ENCODE data around the gene CYP3A4. TPM values are rescaled to one million over a fixed set of nuclear protein-coding genes. Genes with fewer than 3 reads are reported as not detected.
"Not testable (repeated sequence)": the region's sequence is repeated elsewhere in the genome, so short reads cannot be mapped to it uniquely, and the experiment has no call there.

CYP3A4 gene
- not detected for total RNA-seq

DNA sequence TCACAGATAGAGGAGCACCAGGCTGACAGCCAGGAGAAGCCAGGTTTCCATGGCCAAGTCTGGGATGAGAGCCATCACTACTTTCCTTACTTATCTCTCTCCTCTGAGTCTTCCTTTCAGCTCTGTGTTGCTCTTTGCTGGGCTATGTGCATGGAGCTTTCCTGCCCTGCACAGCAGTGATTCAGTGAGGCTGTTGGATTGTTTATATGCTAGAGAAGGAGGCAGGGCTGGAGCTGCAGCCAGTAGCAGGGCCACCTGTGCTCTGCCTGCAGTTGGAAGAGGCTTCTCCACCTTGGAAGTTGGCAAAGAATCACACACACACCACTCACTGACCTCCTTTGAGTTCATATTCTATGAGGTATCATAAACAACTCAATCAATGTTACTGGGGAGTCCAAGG, at the start of gene CYP3A4:
Gene CYP3A4 (minus strand): TSS at position 178 of the 400 bp plus-strand sequence. CDS start 103 bp downstream, at position 75.
- ChIA-PET CTCF (no interaction called here), POLR2A (no interaction called here)

DNA sequence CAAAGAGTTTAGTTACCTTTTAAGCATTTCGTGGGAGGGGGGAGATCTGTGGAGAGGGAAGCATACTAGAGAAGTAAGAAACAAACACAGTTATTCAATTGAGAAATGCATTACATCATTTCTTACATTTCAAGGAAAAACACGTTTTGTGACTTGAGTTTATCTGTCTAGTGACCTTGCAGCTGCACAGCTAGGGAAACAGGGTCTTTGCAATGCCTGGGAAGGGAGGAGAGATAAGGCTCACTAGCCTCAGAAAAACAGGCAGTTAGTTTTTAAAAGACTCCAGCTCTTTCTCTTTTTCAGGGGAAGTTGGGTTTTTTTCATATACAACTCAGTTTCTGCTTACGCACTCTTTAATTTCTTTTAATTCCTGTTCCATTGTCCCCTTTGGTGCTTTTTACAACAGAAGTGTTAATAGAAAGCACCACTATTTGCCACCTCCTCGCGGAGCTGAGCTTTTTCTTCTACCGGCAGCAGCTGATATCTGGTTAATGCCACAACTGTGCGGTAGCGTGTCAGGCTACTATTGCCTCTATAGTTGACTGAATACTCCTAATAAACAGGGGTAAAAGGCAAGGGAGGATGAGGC, 49.4 kb upstream of the CYP3A4 start:
- ChIA-PET POLR2A (no interaction called here), CTCF (no interaction called here)

DNA sequence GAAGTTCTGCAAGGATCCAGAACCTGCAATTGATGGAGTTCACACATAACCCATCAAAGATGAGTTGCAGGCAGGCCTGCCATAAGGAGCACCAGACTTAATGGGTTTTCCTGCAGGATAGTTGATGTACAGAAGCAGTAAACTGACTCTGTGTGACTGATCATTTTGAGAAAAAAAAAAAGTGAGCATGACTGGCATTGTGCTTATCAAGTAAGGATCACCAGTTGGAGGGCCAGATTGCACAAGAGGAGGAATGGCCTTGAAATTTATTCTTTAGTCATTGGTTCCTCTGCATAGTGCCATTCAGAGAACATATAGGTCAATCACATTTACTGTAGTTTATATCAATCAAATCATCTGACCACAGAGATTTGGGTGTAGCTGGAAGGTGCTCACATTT, 47.6 kb upstream of the CYP3A4 start:
- POLR2A ChIA-PET, result no interaction called here
- CTCF ChIA-PET, result no interaction called here

DNA sequence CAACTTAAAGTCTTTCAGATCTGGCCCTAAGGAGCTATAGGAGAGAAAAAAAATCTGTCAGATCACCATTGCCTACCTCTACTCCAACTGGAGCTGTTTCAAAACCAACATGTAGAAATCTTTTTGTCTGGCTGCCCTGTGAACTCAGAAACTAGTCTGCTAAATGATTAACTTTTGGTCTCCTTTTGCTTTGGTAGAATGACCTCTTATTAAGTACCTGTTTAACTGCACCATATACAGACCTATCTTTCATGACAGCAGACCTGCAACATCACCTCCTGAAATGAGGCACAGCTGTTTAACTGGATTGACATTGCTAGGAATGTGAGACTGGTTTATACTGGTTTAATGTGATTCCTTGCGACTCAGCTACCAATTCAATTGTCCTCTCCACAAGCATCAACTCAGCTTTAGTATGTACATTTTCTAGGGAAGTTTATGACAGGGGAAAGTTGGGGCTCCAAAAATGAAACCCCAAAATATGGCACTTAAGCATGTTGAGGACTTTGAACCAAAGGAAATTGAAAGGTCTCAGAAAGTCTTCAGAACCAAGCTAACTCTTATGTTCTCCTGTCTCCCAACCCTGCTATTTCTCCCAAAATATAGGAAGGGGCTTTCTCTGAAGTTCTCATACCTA, 45.7 kb upstream of the CYP3A4 start:
- ChIA-PET CTCF (no interaction called here), POLR2A (no interaction called here)

DNA sequence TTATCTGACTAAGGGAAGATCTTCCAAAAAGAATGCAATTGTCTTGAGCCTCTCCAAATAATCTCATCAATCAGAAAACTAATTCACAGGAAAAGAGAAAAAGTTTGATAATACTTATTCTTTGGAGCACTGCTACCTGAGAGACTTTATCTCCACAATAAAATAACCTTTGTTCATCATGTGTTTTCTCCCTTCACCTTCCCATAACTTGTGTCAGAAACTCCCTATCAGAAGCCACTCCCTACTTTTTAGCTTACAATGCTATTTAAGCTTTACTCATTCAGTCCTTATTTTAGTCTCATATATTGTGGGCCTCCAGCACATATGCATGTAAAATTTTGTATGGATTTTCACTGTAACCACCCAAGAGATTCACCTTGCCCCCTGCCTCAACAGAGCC, 44.8 kb upstream of the CYP3A4 start:
- ChIA-PET CTCF (no interaction called here), POLR2A (no interaction called here)

DNA sequence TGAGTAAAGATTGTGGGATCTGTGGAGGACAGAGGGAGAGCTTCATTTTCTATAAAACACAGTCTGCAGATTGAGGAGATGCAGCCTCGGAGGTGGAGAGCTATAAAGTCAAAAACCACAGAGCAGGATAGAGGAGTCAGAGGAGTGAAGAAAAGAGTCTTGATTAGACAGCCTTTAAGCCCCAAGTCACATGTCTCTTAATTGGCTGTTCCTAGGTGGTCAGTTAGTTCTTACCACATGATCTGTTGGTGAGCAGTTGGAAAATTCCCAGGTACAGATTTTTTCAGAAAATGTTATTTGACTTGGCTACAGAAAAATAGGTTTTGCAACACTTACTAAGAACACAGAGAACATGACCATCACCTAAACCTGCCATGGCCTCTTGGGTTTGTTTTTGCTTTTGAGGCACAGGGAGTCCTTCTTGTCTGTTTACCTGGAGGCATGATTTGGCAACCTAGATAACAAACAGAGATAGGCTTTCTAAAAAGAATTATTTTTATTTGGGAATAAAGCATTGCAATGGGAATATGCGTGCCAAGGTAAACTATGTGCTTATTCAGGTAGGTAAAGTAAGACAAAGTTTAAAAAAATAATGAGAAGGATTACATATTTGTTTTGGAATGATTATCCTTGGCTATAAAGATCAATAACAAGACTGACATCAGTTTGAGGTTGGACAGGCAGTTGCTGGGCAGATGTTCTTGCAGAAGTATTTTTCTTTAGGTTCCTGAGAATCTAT, 43.2 kb upstream of the CYP3A4 start:
- POLR2A ChIA-PET, result no interaction called here

DNA sequence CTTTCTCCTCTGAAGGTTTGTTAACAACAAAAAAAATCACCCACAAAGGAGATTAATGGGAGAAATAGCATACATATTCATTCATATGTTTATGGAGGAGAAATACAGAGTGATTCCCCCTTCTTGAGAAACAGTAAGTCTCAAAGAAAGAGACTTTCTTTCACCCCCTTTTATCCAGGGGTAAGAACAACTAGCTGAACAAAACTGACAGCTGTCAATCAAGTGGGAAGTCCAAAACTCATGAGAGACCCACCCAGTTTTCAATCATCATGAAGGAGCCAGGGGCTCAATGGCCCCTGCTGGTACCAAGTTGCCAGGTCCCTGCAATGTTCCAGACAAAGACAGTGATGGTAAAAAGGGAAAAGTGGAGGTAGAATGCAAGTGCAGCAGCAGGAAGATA, 41.9 kb upstream of the CYP3A4 start:
- CTCF ChIA-PET, result no interaction called here
- POLR2A ChIA-PET, result no interaction called here

More for the DNA sequence above, 43.2 kb upstream of the CYP3A4 start:
- CTCF ChIA-PET, result no interaction called here

DNA sequence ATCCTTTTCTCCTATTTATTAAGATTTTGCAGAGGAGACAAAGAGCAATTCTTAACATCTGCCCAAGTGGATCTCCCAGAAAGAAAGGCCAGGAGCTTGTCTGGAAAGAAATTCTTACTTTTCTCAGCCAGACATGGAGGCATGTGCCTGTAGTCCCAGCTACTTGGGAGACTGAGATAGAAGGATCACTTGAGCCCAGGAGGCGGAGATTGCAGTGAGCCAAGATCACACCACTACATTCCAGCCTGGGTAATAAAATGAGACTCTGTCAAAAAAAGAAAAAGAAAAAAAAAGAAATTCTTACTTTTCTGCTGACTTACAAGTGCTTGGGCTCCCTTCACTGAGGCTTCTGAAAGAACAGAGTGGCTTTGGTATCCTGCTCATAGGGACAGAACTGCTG, 41.5 kb upstream of the CYP3A4 start:
- CTCF ChIA-PET, result no interaction called here
- POLR2A ChIA-PET, result no interaction called here

DNA sequence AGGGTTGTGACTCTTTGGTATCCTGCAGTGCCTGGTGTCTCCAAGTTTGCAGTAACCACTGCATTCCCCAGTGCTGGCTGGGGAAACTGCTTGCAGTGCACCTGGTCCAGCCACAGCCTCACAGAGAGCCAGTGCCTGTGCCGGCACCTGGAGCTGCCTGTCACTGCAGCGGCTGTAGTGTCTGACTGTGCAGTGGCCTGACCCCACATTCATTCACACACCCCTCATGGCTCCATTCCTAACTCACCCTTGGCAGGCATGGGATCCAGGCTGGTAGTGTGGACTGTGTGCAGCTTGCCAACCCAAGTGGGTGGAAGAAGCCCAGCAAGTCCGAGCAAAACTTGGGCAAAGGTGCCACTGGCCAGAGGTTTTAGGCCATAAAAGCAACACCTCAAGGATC, 40.1 kb upstream of the CYP3A4 start:
- ChIA-PET CTCF (no interaction called here), POLR2A (no interaction called here)

DNA sequence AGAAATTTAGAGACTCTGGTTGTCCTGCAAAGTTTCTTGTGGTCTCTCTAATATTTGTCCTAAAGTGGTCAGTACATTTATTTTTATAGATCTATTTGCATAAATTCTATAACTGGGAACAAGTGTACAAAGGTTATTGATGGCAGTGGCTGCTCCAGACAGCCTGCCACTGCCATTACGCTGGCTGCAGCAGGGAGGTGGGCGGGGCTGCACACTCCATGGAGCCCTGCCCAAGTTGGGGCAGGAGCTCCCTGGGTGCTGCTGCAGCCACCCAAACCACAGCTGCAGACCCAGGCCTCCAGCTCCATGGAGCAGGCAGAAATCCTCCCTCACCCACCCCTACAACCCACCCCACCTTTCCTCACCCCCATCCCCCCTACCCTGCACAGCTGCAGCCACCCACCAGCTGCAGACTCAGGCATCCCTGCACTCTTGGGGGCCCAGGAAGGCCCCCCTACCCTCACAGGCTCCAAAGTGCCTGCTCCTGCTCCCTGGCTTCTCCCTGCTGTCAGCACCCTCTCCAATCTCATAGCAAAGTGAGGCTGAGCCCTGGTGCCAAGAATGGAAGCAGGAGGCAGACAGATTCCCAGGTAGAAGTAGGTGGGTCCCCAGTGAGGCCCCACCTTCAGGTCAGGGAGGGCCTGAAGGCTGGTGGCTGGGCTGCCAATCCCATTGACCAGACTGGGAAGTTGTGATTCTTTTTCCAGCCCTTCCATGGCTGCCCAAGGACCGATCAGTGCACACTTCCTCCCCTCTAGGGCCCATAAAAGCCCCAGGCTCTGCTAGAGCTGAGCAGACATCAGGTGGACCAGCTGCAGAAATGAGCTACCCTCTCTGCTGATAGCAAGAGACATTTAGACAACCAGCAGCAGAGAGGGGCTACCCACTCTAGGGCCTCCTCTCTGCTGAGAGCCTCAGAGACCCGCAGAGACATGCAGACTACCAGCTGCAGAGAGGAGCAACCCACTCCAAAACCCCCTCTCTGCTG, 39.0 kb upstream of the CYP3A4 start:
- POLR2A ChIA-PET, result no interaction called here
- CTCF ChIA-PET, result no interaction called here

DNA sequence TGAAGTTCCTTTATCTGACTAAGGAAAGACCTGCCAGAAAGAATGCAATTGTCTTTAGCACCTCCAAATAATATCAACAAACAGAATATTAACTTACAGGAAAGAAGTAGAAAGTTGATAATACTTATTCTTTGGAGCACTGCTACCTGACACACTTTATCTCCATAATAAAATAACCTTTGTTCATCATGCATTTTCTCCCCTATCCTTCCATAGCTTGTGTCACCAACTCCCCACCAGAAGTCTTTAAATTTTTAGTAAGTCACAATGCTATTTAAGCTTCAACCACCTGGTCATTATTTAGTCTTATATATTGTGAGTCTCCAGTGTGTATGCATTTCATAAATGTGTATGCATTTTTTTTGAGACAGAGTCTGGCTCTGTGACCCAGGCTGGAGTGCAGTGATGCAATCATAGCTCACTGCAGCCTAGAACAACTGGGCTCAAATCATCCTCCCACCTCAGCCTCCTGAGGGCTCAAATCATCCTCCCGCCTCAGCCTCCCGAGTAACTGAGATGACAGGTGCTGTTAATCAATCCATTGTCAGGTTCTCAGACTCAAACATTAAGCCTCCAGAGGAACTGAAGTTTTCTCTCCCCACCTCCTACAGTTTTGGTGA, 36.5 kb upstream of the CYP3A4 start:
- ChIA-PET CTCF (no interaction called here), POLR2A (no interaction called here)

DNA sequence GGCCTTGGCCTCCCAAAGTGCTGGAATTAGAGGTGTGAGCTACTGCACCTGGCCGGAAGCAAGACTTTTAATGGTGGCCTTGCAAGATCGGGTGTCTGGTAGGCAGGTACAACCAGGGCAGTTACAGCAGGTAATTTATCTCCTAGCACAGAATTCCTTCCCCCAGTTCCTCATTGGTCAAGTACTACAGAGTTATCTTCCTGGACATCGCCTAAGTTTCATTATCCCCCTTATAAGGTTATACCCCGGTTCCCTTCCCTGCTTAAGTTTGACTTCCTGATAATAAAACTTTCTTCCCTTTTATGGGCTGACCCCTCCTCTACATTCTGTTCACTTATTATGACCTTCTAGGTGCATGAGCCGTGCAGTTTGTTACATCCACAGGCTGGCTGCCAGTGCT, 24.8 kb upstream of the CYP3A4 start:
- ChIA-PET POLR2A (no interaction called here), CTCF (interaction anchor here (0.7 kb wide), 1 partner anchor 582 kb away, joined by 3 read pairs; no protein-coding TSS in a partner anchor)

DNA sequence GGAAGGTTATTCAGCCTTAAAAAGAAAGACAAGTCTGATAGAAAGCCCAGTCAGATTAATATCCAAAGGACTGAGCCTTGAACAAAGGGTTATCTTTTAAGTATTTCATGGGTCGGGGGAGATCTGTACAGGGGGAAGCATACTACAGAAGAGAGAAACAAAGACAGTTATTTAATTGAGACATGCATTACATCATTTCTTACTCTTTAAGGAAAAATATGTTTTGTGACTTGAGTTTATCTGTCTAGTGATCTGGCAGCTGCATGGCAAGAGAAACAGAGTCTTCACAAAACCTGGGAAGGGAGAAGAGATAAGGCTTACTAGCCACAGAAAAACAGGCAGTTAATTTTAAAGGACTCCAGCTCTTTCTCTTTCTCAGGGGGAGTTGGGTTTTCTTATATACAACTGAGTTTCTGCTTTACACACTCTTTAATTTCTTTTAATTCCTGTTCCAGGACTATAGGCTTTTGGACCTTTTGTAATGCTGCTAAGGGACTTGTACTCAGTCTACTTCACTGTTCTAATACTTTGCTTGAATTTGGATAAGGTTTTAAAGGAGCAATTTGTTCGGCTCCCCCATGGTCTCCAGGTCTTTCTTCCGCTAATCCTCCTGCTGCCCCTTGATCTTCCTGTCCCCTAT, 23.0 kb upstream of the CYP3A4 start:
- ChIA-PET POLR2A (no interaction called here), CTCF (no interaction called here)

DNA sequence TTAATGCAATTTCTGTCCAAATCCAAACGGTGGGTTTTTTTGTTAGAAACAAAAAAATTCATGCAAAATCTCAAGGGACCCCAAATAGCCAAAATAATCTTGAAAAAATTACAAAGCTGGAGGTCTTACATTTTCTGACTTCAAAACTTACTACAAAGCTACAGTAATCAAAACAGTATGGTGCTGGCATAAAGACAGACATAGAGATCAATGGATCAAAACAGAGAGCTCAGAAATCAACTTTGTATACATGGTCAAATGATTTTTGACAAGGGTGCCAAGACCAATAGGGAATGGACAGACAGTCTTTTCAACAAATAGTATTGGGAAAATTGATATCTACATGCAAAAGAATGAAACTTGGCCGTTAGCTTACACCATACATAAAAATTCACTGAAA, 21.7 kb upstream of the CYP3A4 start:
- ChIA-PET POLR2A (no interaction called here), CTCF (no interaction called here)

DNA sequence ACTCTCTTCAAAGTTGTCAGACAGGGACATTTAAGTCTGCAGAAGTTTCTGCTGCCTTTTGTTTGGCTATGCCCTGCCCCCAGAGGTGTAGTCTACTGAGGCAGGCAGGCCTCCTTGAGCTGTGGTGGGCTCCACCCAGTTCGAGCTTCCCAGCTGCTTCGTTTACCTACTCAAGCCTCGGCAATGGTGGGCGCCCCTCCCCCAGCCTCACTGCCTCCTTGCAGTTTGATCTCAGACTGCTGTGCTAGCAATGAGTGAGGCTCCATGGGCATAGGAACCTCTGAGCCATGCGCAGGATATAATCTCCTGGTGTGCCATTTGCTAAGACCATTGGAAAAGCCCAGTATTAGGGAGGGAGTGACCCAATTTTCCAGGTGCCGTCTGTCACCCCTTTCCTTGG, 19.1 kb upstream of the CYP3A4 start:
- CTCF ChIA-PET, POLR2A ChIA-PET: not testable (repeated sequence)

DNA sequence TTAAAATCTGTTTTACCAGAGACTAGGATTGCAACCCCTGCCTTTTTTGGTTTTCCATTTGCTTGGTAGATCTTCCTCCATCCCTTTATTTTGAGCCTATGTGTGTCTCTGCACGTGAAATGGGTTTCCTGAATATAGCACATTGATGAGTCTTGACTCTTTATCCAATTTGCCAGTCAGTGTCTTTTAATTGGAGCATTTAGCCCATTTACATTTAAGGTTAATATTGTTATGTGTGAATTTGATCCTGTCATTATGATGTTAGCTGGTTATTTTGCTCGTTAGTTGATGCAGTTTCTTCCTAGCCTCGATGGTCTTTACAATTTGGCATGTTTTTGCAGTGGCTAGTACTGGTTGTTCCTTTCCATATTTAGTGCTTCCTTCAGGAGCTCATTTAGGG, 17.4 kb upstream of the CYP3A4 start:
- POLR2A ChIA-PET, CTCF ChIA-PET: not testable (repeated sequence)

DNA sequence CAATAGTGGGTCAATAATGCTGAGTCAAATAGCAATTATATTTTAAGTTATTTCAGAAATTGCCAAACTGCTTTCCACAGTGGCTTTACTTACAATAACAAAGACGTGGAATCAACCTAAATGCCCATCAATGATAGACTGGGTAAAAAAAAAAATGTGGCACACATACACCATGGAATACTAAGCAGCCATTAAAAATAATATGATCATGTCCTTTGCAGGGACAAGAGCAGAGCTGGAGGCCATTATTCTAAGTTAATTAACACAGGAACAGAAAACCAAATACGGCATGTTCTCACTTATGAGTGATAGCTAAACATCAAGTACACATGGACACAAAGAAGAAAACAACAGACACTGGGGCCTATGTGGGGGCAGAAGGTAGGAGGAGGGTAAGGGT, 15.0 kb upstream of the CYP3A4 start:
- CTCF ChIA-PET, result no interaction called here
- POLR2A ChIA-PET, result no interaction called here

DNA sequence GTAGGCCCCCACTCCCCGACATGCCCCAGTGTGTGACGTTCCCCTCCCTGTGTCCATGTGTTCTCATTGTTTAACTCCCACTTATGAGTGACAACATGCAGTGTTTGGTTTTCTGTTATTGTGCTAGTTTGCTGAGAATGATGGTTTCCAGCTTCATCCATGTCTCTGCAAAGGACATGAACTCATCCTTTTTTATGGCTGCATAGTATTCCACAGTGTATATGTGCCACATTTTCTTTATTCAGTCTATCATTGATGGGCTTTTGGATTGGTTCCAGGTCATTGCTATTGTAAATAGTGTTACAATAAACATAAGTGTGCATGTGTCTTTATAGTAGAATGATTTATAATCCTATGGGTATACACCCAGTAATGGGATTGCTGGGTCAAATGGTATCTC, 11.9 kb upstream of the CYP3A4 start:
- POLR2A ChIA-PET, CTCF ChIA-PET: not testable (repeated sequence)

DNA sequence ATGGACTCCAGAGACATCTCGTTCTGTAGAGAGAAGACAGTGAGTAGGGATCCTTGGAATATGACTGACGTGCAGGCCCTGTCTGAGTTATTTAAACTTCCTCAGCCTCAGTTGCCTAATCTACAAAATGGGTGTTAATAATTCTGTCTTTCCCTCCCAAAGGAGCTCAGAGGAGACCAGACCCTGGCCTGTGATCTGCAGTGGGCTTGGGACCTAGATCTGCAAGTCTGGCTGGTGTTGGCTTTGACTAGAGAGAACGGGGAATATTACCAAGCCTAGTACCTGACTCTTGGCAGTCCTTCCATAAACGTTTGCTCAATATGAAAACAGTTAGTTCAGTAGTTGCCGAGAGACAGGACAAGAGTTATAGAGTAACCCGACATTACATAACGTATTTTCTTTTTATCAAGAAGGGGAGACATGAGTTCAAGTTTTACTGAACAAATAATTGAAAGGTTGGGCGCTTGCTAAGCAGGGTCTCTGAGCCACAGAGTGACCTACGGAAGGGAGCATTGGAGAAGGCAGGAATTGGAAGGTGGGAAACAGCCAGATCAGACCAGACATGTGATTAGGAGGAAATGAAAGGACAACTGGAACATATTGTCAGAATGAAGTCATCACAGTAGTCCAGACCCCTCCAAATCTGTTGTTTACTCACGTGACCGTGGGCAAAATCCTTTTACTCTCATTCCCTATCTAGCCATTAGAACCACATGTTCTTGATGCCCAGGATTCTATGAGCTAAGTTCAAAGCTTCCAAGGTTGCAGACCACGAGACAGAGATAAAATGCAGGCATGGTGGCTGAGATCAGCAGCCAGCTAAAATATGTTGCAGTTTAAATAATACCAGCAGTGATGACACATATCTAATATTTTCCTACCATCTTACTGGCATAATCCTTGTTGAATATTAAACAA, 10.9 kb upstream of the CYP3A4 start:
- ChIA-PET POLR2A (no interaction called here), CTCF (no interaction called here)

All from activated CD8-positive, alpha-beta memory T cell treated with anti-CD3 and anti-CD28 coated beads for 36 hours (primary cell).